H9 (cell line): ENCODE measurements around the gene COL5A2. TPM values are rescaled to one million over a fixed set of nuclear protein-coding genes. Genes with fewer than 3 reads are reported as not detected.

ENCODE experiments used
- DNase-seq: peaks from one replicate; pipeline ENCODE4 v3.0.0-alpha.2; 2017
- H2AFZ ChIP-seq: one replicate; pipeline ENCODE4 v1.6.1; 2013; ENCODE audit warnings: mild to moderate bottlenecking, low read length, control low read depth, moderate library complexity
- H2AK5ac ChIP-seq: 2 replicates; pipeline ENCODE4 v1.6.1; 2013; ENCODE audit warnings: low read length, control low read depth, mixed read lengths; ENCODE audit not compliant: insufficient read length
- H2BK120ac ChIP-seq: one replicate; pipeline ENCODE4 v1.6.1; 2013; ENCODE audit warnings: low read depth, mild to moderate bottlenecking, low read length, control low read depth, inconsistent platforms; ENCODE audit not compliant: poor library complexity, severe bottlenecking
- H2BK12ac ChIP-seq: 2 replicates; pipeline ENCODE4 v1.6.1; 2013; ENCODE audit warnings: low read length, control low read depth, mixed read lengths, low read depth; ENCODE audit not compliant: insufficient read length
- H2BK15ac ChIP-seq: 2 replicates; pipeline ENCODE4 v1.6.1; 2013; ENCODE audit warnings: low read depth, low read length, control low read depth
- H2BK20ac ChIP-seq: one replicate; pipeline ENCODE4 v1.6.1; 2013; ENCODE audit warnings: low read depth, mild to moderate bottlenecking, low read length, control low read depth, inconsistent platforms; ENCODE audit not compliant: poor library complexity, severe bottlenecking
- H2BK5ac ChIP-seq: 2 replicates; pipeline ENCODE4 v1.6.1; 2013; ENCODE audit warnings: low read length, control low read depth, mixed read lengths; ENCODE audit not compliant: insufficient read length
- H3K14ac ChIP-seq: 2 replicates; pipeline ENCODE4 v1.6.1; 2013; ENCODE audit warnings: low read length, control low read depth; ENCODE audit not compliant: insufficient read depth
- H3K18ac ChIP-seq: 2 replicates; pipeline ENCODE4 v1.6.1; 2013; ENCODE audit warnings: low read depth, mild to moderate bottlenecking, mixed read lengths, low read length, control low read depth; ENCODE audit not compliant: insufficient read length
- H3K23ac ChIP-seq: 2 replicates; pipeline ENCODE4 v1.6.1; 2013; ENCODE audit warnings: low read length, control low read depth, mixed read lengths, low read depth; ENCODE audit not compliant: insufficient read length
- H3K23me2 ChIP-seq: 2 replicates; pipeline ENCODE4 v1.6.1; 2013; ENCODE audit warnings: low read depth, mild to moderate bottlenecking, mixed read lengths, low read length, control low read depth; ENCODE audit not compliant: insufficient read length, poor library complexity, severe bottlenecking
- H3K27ac ChIP-seq: 2 replicates; pipeline ENCODE4 v1.5.1; 2013; ENCODE audit warnings: low read length, control low read depth, mixed read lengths, low read depth; ENCODE audit not compliant: insufficient read length
- H3K27me3 ChIP-seq: 2 replicates; pipeline ENCODE4 v1.6.1; 2013; ENCODE audit warnings: low read length, control low read depth, inconsistent platforms; ENCODE audit not compliant: insufficient read depth
- H3K4ac ChIP-seq: 2 replicates; pipeline ENCODE4 v1.6.1; 2013; ENCODE audit warnings: low read depth, mild to moderate bottlenecking, control low read depth, inconsistent platforms, low read length, moderate library complexity
- H3K4me1 ChIP-seq: 2 replicates; pipeline ENCODE4 v1.6.1; 2013; ENCODE audit warnings: low read length, control low read depth, inconsistent platforms; ENCODE audit not compliant: insufficient read depth
- H3K4me2 ChIP-seq: 2 replicates; pipeline ENCODE4 v1.6.1; 2013; ENCODE audit warnings: low read length, control low read depth, mixed read lengths; ENCODE audit not compliant: insufficient read length, insufficient read depth
- H3K56ac ChIP-seq: 2 replicates; pipeline ENCODE4 v1.6.1; 2013; ENCODE audit warnings: low read depth, mild to moderate bottlenecking, mixed read lengths, low read length, control low read depth; ENCODE audit not compliant: insufficient read length
- H3K79me1 ChIP-seq: 2 replicates; pipeline ENCODE4 v1.6.1; 2013; ENCODE audit warnings: low read depth, mild to moderate bottlenecking, moderate library complexity, low read length, control low read depth, inconsistent platforms; ENCODE audit not compliant: insufficient read depth, poor library complexity, severe bottlenecking
- H3K79me2 ChIP-seq: 2 replicates; pipeline ENCODE4 v1.6.1; 2013; ENCODE audit warnings: low read length, control low read depth, inconsistent platforms; ENCODE audit not compliant: insufficient read depth
- H3K9ac ChIP-seq: 2 replicates; pipeline ENCODE4 v1.6.1; 2013; ENCODE audit warnings: low read length, control low read depth, mixed read lengths; ENCODE audit not compliant: insufficient read length; ENCODE audit errors: extremely low read depth
- H3K9me3 ChIP-seq: one replicate; pipeline ENCODE4 v1.6.1; 2013; ENCODE audit warnings: low read depth, low read length, inconsistent platforms; ENCODE audit not compliant: control insufficient read depth
- H3T11ph ChIP-seq: one replicate; pipeline ENCODE4 v1.6.1; 2013; ENCODE audit warnings: mild to moderate bottlenecking, low read length, control low read depth, inconsistent platforms
- H4K20me1 ChIP-seq: one replicate; pipeline ENCODE4 v1.6.1; 2013; ENCODE audit not compliant: control insufficient read depth, insufficient read length, insufficient read depth
- H4K5ac ChIP-seq: 2 replicates; pipeline ENCODE4 v1.6.1; 2013; ENCODE audit warnings: low read depth, mild to moderate bottlenecking, mixed read lengths, low read length, control low read depth; ENCODE audit not compliant: insufficient read length
- H4K8ac ChIP-seq: replicated peaks from 2 replicates; pipeline ENCODE4 v1.6.1; 2013; ENCODE audit warnings: low read length, control low read depth, mixed read lengths, low read depth; ENCODE audit not compliant: insufficient read length
- H4K91ac ChIP-seq: 2 replicates; pipeline ENCODE4 v1.6.1; 2013; ENCODE audit warnings: low read depth, mild to moderate bottlenecking, moderate library complexity, mixed read lengths, low read length, control low read depth; ENCODE audit not compliant: insufficient read length
- H3K27ac Mint-ChIP-seq, 3 experiments: 2 replicates in 2 of 3; 3 replicates in 1 of 3; pipeline ENCODE4 v1.8.0; 2020 to 2021; ENCODE audit warnings: mixed read lengths in 3 of 3, mild to moderate bottlenecking in 1 of 3, moderate library complexity in 1 of 3
- H3K27me3 Mint-ChIP-seq: 2 replicates; pipeline ENCODE4 v1.8.0; 2021; ENCODE audit warnings: low read depth, mild to moderate bottlenecking, moderate library complexity, mixed read lengths
- H3K36me3 Mint-ChIP-seq, 3 experiments: 2 replicates in 2 of 3; 3 replicates in 1 of 3; pipeline ENCODE4 v1.8.0; 2020 to 2021; ENCODE audit warnings: low read depth in 3 of 3, mixed read lengths in 3 of 3; ENCODE audit not compliant: insufficient read depth in 1 of 3
- H3K4me1 Mint-ChIP-seq, 2 experiments: 2 replicates each; pipeline ENCODE4 v1.8.0; 2020; ENCODE audit warnings: mixed read lengths in 2 of 2
- H3K4me3 Mint-ChIP-seq, 2 experiments: 2 replicates in 1 of 2; 3 replicates in 1 of 2; pipeline ENCODE4 v1.8.0; 2020 to 2021; ENCODE audit warnings: mild to moderate bottlenecking in 2 of 2, mixed read lengths in 2 of 2, moderate library complexity in 1 of 2
- H3K9me3 Mint-ChIP-seq, 2 experiments: 2 replicates in 1 of 2; 3 replicates in 1 of 2; pipeline ENCODE4 v1.8.0; 2020; ENCODE audit warnings: mild to moderate bottlenecking in 2 of 2, mixed read lengths in 2 of 2, moderate library complexity in 1 of 2
- CTCF ChIP-seq: fragments of 200-600 bp; sonication (generic); conservative IDR thresholded peaks from 3 replicates; pipeline ENCODE4 v1.8.0; 2021; ENCODE audit warnings: antibody characterized with exemption, mild to moderate bottlenecking
- total RNA-seq: library from RNA; stranded (reverse); gene quantifications from 2 replicates; pipeline ENCODE4 v1.2.1, GENCODE V29; 2021

Gene COL5A2
- total RNA-seq, 1 experiment from 2014 or later, result 10.5 TPM

GRCh38 chr2:188984065-188984491, 195.5 kb downstream of the COL5A2 start:
- Histone ChIP-seq H2AK5ac (no peak overlapping the region), H3K4me1 (no peaks in the 10 kb centered on the region), H3K4me2 (no peak overlapping the region), H3T11ph (no peak overlapping the region), H2AFZ (no peak overlapping the region), H3K79me2 (no peaks in the 10 kb centered on the region), H4K91ac (no peak overlapping the region), H3K27me3 (no peaks in the 10 kb centered on the region), H3K27ac (no peak overlapping the region), H2BK5ac (no peak overlapping the region), H4K8ac (no peak overlapping the region), H2BK15ac (no peak overlapping the region), H3K56ac (no peak overlapping the region), H2BK20ac (no peak overlapping the region), H3K9ac (no peak overlapping the region), H3K79me1 (no peaks in the 10 kb centered on the region), H4K5ac (no peak overlapping the region), H3K4ac (no peak overlapping the region), H3K23ac (no peak overlapping the region), H3K23me2 (no peaks in the 10 kb centered on the region), H3K18ac (no peak overlapping the region), H3K9me3 (no peaks in the 10 kb centered on the region), H4K20me1 (no peaks in the 10 kb centered on the region), H2BK120ac (no peak overlapping the region), H3K14ac (no peak overlapping the region), H2BK12ac (no peak overlapping the region)
- Mint-ChIP-seq H3K27ac (no peak overlapping the region), H3K4me1 (no peaks in the 10 kb centered on the region), H3K4me3 (no peak overlapping the region), H3K9me3 (no peaks in the 10 kb centered on the region), H3K27me3 (no peaks in the 10 kb centered on the region), H3K36me3 (no peaks in the 10 kb centered on the region)
- DNase-seq, result no peak
- peak; percentile 32; the same call in 2 of the 3 replicates for TF ChIP-seq CTCF
